ENCODE results near the gene AHDC1. TPM values are rescaled to one million over a fixed set of nuclear protein-coding genes. Genes with fewer than 3 reads are reported as not detected.

The AHDC1 gene
- total and polyA plus RNA-seq, 2 of the 13 experiments (the other 11 are each of a cell fraction or from before 2014, with no cell fraction given): 1.0 to 2.7 TPM

DNA sequence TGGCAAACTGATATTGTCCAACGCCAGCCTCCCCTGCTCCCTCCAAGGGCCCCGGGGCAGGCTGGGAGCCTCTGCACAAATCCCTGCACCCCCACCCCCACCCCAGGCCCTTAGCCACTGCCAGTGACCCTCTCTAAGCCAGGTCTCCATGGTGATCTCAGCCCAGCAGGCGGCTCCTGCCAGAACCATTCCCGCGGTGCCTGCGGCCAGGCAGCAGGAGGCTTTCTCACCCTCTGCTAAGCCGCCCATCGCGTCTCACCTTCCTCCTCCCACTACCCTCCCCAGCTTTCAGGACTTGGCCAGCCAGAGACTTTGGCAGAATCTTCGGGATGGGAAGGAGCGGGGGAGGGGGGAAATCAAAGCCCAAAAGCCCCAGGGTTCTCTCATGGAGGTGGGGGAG lies 67.2 kb downstream of the AHDC1 start:
- BruUV-seq (replicated peaks): no TSS peak
- Histone ChIP-seq H3K4me1 (ENCODE audit: insufficient read depth, low read length) (peaks cover 22% of the 10 kb centered on the region), H3K9ac (ENCODE audit: insufficient read depth, low read depth, low read length) (no peak overlapping the region), H3K4me3 (replicated peaks in 1 of 3; ENCODE audit: insufficient read depth in 1 of 3, low read depth in 2 of 3, low read length in 3 of 3) (no peak overlapping the region), H3K4me2 (ENCODE audit: low read depth, low read length) (no peak overlapping the region), H3K9me3 (ENCODE audit: low read length) (no peaks in the 10 kb centered on the region), H3K27me3 (ENCODE audit: control insufficient read depth in 1 of 2, insufficient read depth in 2 of 2, low read length in 2 of 2) (no peaks in the 10 kb centered on the region), H3K79me2 (ENCODE audit: insufficient read depth, low read length) (no peaks in the 10 kb centered on the region), H2AFZ (ENCODE audit: low read length) (no peak overlapping the region), H3K36me3 (replicated peaks in 1 of 2; ENCODE audit: control insufficient read depth in 1 of 2, insufficient read depth in 2 of 2, low read length in 2 of 2) (peaks cover 0 to 3% of the 10 kb centered on the region in 2 experiments; a peak in 2 of 5 replicates), H4K20me1 (ENCODE audit: insufficient read depth, low read length) (no peaks in the 10 kb centered on the region), H3K27ac (ENCODE audit: extremely low read length, insufficient read depth, low read length) (no peak overlapping the region)
- FAIRE-seq (no peak), ATAC-seq (no peak), DNase-seq (ENCODE audit: low spot score) (no peak)
- WGBS (ENCODE audit: low lambda C conversion rate): 94% methylated on average over 9 of the region's 11 CpGs
- ChIA-PET CTCF (ENCODE audit: low intra/inter-chr PET ratio, low total read pairs) (no interaction called here), POLR2A (no interaction called here)
- in situ Hi-C loops (cut with HindIII; ENCODE audit: extremely low pct_ligation_motif_present, low pct_unique_long_range_greater_than_20kb) (no loop called here), intact Hi-C loops (cut with micrococcal nuclease; ENCODE audit: unreplicated experiment) (no loop called here)
- TF ChIP-seq ARID4A (CRISPR knock-in tag; IDR thresholded peaks at IDR 0.05; ENCODE audit: borderline replicate concordance): no peak
- no peak for TF ChIP-seq ZNF672 (CRISPR knock-in tag; IDR thresholded peaks at IDR 0.05)
- TF ChIP-seq XRCC5 (optimal IDR thresholded peaks at IDR 0.05; ENCODE audit: low read length): no peak
- no peak for TF ChIP-seq ZNF292 (CRISPR knock-in tag; IDR thresholded peaks at IDR 0.05; ENCODE audit: borderline replicate concordance, low read depth)
- TF ChIP-seq SMARCC2 (IDR thresholded peaks at IDR 0.05): no peak
- no peak for TF ChIP-seq SP2 (CRISPR knock-in tag; IDR thresholded peaks at IDR 0.05)
- no peak for TF ChIP-seq ZNF720 (CRISPR knock-in tag; IDR thresholded peaks at IDR 0.05)
- no peak for TF ChIP-seq ZNF432 (CRISPR knock-in tag; IDR thresholded peaks at IDR 0.05; ENCODE audit: borderline replicate concordance)
- TF ChIP-seq SALL2 (CRISPR knock-in tag; IDR thresholded peaks at IDR 0.05): no peak
- TF ChIP-seq TBP (CRISPR knock-in tag; IDR thresholded peaks at IDR 0.05): no peak
- TF ChIP-seq ZNF414 (CRISPR knock-in tag; IDR thresholded peaks at IDR 0.05): no peak
- TF ChIP-seq, protein P1, sequence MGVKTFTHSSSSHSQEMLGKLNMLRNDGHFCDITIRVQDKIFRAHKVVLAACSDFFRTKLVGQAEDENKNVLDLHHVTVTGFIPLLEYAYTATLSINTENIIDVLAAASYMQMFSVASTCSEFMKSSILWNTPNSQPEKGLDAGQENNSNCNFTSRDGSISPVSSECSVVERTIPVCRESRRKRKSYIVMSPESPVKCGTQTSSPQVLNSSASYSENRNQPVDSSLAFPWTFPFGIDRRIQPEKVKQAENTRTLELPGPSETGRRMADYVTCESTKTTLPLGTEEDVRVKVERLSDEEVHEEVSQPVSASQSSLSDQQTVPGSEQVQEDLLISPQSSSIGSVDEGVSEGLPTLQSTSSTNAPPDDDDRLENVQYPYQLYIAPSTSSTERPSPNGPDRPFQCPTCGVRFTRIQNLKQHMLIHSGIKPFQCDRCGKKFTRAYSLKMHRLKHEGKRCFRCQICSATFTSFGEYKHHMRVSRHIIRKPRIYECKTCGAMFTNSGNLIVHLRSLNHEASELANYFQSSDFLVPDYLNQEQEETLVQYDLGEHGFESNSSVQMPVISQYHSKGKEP (CRISPR knock-in tag; IDR thresholded peaks at IDR 0.05): no peak
- no peak for TF ChIP-seq ZNF841 (CRISPR knock-in tag; IDR thresholded peaks at IDR 0.05; ENCODE audit: borderline replicate concordance)
- no peak for TF ChIP-seq NFATC3 (CRISPR knock-in tag; IDR thresholded peaks at IDR 0.05)

All from HepG2 (cell line).